ENCODE results near the gene GRB2. TPM values are rescaled to one million over a fixed set of nuclear protein-coding genes. Genes with fewer than 3 reads are reported as not detected.
A peak's percentile ranks its signal among the peaks of the same experiment; 100 is the strongest.

Gene GRB2
- polyA plus RNA-seq, 2 of the 4 experiments (the other 2 are of a cell fraction) = 91.4 to 91.9 TPM

DNA sequence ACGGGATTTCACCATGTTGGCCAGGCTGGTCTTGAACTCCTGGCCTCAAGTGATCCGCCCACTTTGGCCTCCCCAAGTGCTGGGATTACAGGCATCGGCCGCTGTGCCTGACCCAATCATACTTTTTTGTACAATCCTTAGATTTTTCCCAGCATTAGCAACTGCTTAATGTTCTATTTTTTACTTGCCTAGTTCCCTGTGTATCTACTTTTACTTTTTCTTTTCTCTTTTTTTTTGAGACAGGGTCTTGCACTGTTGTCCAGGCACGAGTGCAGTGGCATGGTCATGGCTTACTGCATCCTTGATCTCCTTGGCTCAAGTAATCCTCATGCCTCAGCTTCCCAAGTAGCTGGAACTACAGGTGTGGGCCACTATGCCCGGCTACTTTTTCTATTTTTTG lies 9.5 kb downstream of the GRB2 start:
- Histone ChIP-seq H3K27ac (peak overlapping the region in 1 of 2 experiments; percentile 20; a peak in 1 of 6 replicates), H3K9me3 (no peaks in the 10 kb centered on the region), H3K4me2 (peak overlapping the region; percentile 85; the same call in 1 of the 3 replicates), H3K4me1 (peaks cover 30% of the 10 kb centered on the region), H3K4me3 (no peak overlapping the region)
- ATAC-seq (no peak), DNase-seq (ENCODE audit: low read depth in 1 of 2, low spot score in 1 of 2) (no peak), FAIRE-seq (no peak)
- ChIA-PET POLR2A (interaction anchor here (1.8 kb wide), 1 partner anchor 9 kb away, joined by 5 read pairs; the partner anchor contains the start of gene GRB2), CTCF (interaction anchor here (1.6 to 7.0 kb wide), 9 partner anchors 10 to 125 kb away, joined by 3 to 79 read pairs (median 9); partner anchors contain the start of genes GRB2 and MIF4GD)
- TF ChIP-seq RCOR1 (IDR thresholded peaks at IDR 0.05; ENCODE audit: low read depth, low read length) (no peak), RAD21 (conservative IDR thresholded peaks at IDR 0.05 in 1 of 2, IDR thresholded peaks at IDR 0.05 in 1 of 2) (no peak), FOSB (CRISPR knock-in tag; IDR thresholded peaks at IDR 0.05) (no peak)
- TF ChIP-seq, protein P1, sequence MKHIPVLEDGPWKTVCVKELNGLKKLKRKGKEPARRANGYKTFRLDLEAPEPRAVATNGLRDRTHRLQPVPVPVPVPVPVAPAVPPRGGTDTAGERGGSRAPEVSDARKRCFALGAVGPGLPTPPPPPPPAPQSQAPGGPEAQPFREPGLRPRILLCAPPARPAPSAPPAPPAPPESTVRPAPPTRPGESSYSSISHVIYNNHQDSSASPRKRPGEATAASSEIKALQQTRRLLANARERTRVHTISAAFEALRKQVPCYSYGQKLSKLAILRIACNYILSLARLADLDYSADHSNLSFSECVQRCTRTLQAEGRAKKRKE (CRISPR knock-in tag; IDR thresholded peaks at IDR 0.05; ENCODE audit: low read depth) = no peak
- 82% methylated on average over 6 of the region's 6 CpGs for WGBS (ENCODE audit: missing lambda C conversion rate)

DNA sequence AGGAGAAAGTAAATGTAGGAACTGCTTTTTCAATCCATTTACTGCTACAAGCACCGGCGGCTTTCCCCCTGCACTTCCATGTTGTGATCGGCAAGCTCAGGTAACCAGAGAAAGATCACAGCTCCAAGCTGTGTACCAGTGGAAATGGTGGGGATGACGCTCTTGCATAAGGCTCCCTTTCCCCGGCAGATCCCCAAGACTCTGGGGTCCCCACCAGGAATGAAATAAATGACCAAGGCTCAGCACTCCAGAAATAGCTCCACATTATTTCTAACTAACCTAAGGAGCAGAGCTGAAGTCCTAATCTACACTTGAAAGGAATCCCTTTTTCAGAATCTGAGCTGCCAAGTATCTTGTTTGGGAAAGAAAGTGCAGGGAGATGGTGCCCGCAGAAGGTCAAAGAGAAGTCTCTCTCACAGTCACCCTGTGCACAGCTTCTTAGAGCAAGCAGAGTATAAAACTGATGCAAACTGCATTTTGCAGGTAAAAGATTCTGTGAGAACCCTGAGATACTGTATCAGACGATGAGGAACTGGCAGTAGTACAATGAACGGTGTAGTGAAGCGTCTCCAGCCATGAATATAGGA lies 11.1 kb downstream of the GRB2 start:
- ATAC-seq (peak; percentile 61), DNase-seq (ENCODE audit: low read depth in 1 of 2, low spot score in 1 of 2) (peak in 1 of 2 experiments; percentile 19), FAIRE-seq (no peak)
- Histone ChIP-seq H3K4me2 (peak overlapping the region; percentile 85), H3K9me3 (no peaks in the 10 kb centered on the region), H3K27ac (peak overlapping the region; percentile 80 to 88), H3K4me1 (peaks cover 30% of the 10 kb centered on the region), H3K4me3 (peak overlapping the region; percentile 62)
- CTCF ChIA-PET = interaction anchor here (0.6 to 3.9 kb wide), 22 partner anchors 9 to 280 kb away, joined by 3 to 27 read pairs (median 6); partner anchors contain the start of genes GRB2, MIF4GD and SMIM5
- TF ChIP-seq CEBPB (IDR thresholded peaks at IDR 0.05) = 0 out of 4 replicates have a peak, but pooled peaks of 1 of the 2 experiments have one; percentile 9
- TF ChIP-seq CHD2 (IDR thresholded peaks at IDR 0.05; ENCODE audit: low read length, partially characterized antibody) = no peak
- 18% methylated on average over 9 of the region's 9 CpGs for WGBS (ENCODE audit: missing lambda C conversion rate)
- POLR2A ChIA-PET = interaction anchor here (0.6 to 2.5 kb wide), 11 partner anchors 11 to 570 kb away, joined by 3 to 19 read pairs (median 6); partner anchors contain the start of genes GRB2, MIF4GD, SLC25A19 and TMEM94

DNA sequence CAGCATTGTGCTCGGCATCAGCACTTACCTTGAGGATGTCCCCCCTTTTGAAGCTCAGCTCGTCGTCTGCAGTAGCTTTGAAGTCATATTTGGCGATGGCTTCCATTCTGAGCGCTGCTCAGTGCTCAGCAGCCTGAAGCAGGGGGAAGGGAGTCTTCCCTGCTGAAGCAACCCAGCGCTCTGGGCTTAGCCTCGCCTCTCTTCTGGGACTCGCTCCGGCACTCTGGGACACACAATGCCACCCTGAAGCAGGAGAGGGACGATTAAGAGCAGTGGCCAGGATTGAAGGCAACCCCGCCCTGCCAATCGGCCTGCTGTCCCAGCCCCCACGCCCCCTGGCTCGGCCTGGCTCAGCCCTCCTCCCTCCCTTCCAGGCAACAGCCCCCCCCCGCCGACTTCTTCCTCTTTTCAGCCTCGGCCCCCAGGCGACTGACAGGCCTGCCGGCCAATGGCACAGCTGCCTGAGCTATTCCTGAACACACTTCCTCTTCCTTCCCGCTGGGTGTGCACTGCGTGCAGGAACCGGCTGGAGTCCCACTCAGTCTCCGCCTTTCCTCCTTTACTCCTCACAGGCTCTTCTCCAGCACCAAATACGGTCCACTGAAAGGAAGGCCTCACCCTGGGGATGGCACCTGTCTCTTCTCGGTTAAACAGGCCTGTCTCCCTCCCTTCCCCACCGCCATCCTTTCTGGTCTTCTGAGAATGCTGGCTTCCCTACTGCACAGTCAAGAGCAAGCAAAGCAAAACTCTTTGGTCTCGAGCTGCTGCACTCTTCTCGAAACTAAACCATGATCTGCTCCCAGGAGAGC lies 11.8 kb downstream of the GRB2 start:
- Histone ChIP-seq H3K9me3 (no peaks in the 10 kb centered on the region), H3K4me2 (peak overlapping the region; percentile 85), H3K27ac (peak overlapping the region; percentile 80 to 88), H3K4me1 (peaks cover 30% of the 10 kb centered on the region), H3K4me3 (peak overlapping the region; percentile 62)
- DNase-seq (ENCODE audit: low read depth in 1 of 2, low spot score in 1 of 2) = peak; percentile 98 to 99
- POLR2A ChIA-PET = interaction anchor here (0.5 to 2.5 kb wide), 14 partner anchors 10 to 521 kb away, joined by 3 to 19 read pairs (median 4); partner anchors contain the start of genes FDXR, GRB2, MIF4GD and SLC25A19
- CTCF ChIA-PET = interaction anchor here (0.6 to 3.9 kb wide), 24 partner anchors 9 to 279 kb away, joined by 3 to 27 read pairs (median 6); partner anchors contain the start of genes GRB2, MIF4GD and SMIM5
- FAIRE-seq = peak; percentile 92
- 2% methylated on average over 25 of the region's 28 CpGs for WGBS (ENCODE audit: missing lambda C conversion rate)
- peak; percentile 99 to 100 for ATAC-seq
- TF ChIP-seq MAZ (IDR thresholded peaks at IDR 0.05; ENCODE audit: borderline replicate concordance, low read depth, low read length) = peak; percentile 90
- no peak for TF ChIP-seq ZNF302 (CRISPR knock-in tag; IDR thresholded peaks at IDR 0.05)
- TF ChIP-seq KDM5A (IDR thresholded peaks at IDR 0.05) = no peak
- TF ChIP-seq CBX8 (IDR thresholded peaks at IDR 0.05) = no peak
- TF ChIP-seq HOXB13 (CRISPR knock-in tag; IDR thresholded peaks at IDR 0.05; ENCODE audit: low read depth) = no peak
- TF ChIP-seq RCOR1 (IDR thresholded peaks at IDR 0.05; ENCODE audit: low read depth, low read length) = no peak
- TF ChIP-seq POLR2AphosphoS2 (conservative IDR thresholded peaks at IDR 0.05; ENCODE audit: low read length) = no peak
- no peak for TF ChIP-seq FOXS1 (CRISPR knock-in tag; IDR thresholded peaks at IDR 0.05)
- TF ChIP-seq, protein P2, sequence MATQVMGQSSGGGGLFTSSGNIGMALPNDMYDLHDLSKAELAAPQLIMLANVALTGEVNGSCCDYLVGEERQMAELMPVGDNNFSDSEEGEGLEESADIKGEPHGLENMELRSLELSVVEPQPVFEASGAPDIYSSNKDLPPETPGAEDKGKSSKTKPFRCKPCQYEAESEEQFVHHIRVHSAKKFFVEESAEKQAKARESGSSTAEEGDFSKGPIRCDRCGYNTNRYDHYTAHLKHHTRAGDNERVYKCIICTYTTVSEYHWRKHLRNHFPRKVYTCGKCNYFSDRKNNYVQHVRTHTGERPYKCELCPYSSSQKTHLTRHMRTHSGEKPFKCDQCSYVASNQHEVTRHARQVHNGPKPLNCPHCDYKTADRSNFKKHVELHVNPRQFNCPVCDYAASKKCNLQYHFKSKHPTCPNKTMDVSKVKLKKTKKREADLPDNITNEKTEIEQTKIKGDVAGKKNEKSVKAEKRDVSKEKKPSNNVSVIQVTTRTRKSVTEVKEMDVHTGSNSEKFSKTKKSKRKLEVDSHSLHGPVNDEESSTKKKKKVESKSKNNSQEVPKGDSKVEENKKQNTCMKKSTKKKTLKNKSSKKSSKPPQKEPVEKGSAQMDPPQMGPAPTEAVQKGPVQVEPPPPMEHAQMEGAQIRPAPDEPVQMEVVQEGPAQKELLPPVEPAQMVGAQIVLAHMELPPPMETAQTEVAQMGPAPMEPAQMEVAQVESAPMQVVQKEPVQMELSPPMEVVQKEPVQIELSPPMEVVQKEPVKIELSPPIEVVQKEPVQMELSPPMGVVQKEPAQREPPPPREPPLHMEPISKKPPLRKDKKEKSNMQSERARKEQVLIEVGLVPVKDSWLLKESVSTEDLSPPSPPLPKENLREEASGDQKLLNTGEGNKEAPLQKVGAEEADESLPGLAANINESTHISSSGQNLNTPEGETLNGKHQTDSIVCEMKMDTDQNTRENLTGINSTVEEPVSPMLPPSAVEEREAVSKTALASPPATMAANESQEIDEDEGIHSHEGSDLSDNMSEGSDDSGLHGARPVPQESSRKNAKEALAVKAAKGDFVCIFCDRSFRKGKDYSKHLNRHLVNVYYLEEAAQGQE (IDR thresholded peaks at IDR 0.05) = no peak
- TF ChIP-seq RAD21 (conservative IDR thresholded peaks at IDR 0.05 in 1 of 2, IDR thresholded peaks at IDR 0.05 in 1 of 2) = 0 out of 5 replicates have a peak, but pooled peaks of 1 of the 2 experiments have one; percentile 17
- TF ChIP-seq FOSB (CRISPR knock-in tag; IDR thresholded peaks at IDR 0.05) = no peak
- TF ChIP-seq, protein P3, sequence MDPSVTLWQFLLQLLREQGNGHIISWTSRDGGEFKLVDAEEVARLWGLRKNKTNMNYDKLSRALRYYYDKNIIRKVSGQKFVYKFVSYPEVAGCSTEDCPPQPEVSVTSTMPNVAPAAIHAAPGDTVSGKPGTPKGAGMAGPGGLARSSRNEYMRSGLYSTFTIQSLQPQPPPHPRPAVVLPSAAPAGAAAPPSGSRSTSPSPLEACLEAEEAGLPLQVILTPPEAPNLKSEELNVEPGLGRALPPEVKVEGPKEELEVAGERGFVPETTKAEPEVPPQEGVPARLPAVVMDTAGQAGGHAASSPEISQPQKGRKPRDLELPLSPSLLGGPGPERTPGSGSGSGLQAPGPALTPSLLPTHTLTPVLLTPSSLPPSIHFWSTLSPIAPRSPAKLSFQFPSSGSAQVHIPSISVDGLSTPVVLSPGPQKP (IDR thresholded peaks at IDR 0.05; ENCODE audit: low read depth, low read length) = no peak
- no peak for TF ChIP-seq TFCP2L1 (CRISPR knock-in tag; IDR thresholded peaks at IDR 0.05)
- TF ChIP-seq, protein P4, sequence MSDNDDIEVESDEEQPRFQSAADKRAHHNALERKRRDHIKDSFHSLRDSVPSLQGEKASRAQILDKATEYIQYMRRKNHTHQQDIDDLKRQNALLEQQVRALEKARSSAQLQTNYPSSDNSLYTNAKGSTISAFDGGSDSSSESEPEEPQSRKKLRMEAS (IDR thresholded peaks at IDR 0.05) = peak; percentile 78
- peak; percentile 79 for TF ChIP-seq POLR2A (IDR thresholded peaks at IDR 0.05; ENCODE audit: low read length)
- no peak for TF ChIP-seq CHD4 (IDR thresholded peaks at IDR 0.05; ENCODE audit: borderline replicate concordance)
- no peak for TF ChIP-seq MAFK (IDR thresholded peaks at IDR 0.05; ENCODE audit: partially characterized antibody)
- no peak for TF ChIP-seq NFE2L2 (conservative IDR thresholded peaks at IDR 0.05; ENCODE audit: low read length)
- no peak for TF ChIP-seq RFX5 (IDR thresholded peaks at IDR 0.05)
- TF ChIP-seq GATA3 (IDR thresholded peaks at IDR 0.05; ENCODE audit: borderline replicate concordance) = no peak
- TF ChIP-seq, protein P1 (CRISPR knock-in tag; IDR thresholded peaks at IDR 0.05; ENCODE audit: low read depth) = no peak
